Activated CD8-positive, alpha-beta memory T cell treated with anti-CD3 and anti-CD28 coated beads for 36 hours (primary cell): Measurements from ENCODE around the gene HRCT1. TPM values are rescaled to one million over a fixed set of nuclear protein-coding genes. Genes with fewer than 3 reads are reported as not detected.

ENCODE experiments used
- CTCF ChIA-PET: fragments of 350-600 bp; sonication (Branson Sonifier 250); formaldehyde crosslinking; loops from one replicate; lab custom pipeline; 2021; ENCODE audit warnings: antibody characterized with exemption; lab: Charles Lee
- POLR2A ChIA-PET: fragments of 350-600 bp; sonication (Branson Sonifier 250); formaldehyde crosslinking; loops from one replicate; lab custom pipeline; 2021; ENCODE audit warnings: antibody characterized with exemption; lab: Charles Lee
- total RNA-seq, 2 experiments: library from RNA; stranded (reverse); gene quantifications; one replicate each; pipeline ENCODE4 v1.2.3, GENCODE V29; 2021

The HRCT1 gene
- total RNA-seq, 2 experiments from 2014 or later: not detected

- CTCF ChIA-PET: no interaction called here
Observed at GRCh38 chr9:35935261-35935660, 29.3 kb downstream of the HRCT1 start.

GRCh38 chr9:35935755-35936509 lies 29.9 kb downstream of the HRCT1 start:
- ChIA-PET POLR2A (interaction anchor here (0.6 kb wide), 1 partner anchor 81 kb away, joined by 3 read pairs; no protein-coding TSS in a partner anchor), CTCF (no interaction called here)

More at GRCh38 chr9:35935261-35935660, 29.3 kb downstream of the HRCT1 start:
- POLR2A ChIA-PET: no interaction called here

- ChIA-PET CTCF (interaction anchor here (1.4 kb wide), 1 partner anchor 17 kb away, joined by 3 read pairs; no protein-coding TSS in a partner anchor), POLR2A (no interaction called here)
Observed at GRCh38 chr9:35937227-35937626, 31.2 kb downstream of the HRCT1 start.

- CTCF ChIA-PET: interaction anchor here (1.4 kb wide), 1 partner anchor 16 kb away, joined by 3 read pairs; no protein-coding TSS in a partner anchor
- POLR2A ChIA-PET: no interaction called here
Observed at GRCh38 chr9:35938474-35939356, 32.7 kb downstream of the HRCT1 start.

GRCh38 chr9:35939679-35940250 lies 33.8 kb downstream of the HRCT1 start:
- CTCF ChIA-PET: interaction anchor here (1.1 kb wide), 1 partner anchor 36 kb away, joined by 4 read pairs; no protein-coding TSS in a partner anchor
- POLR2A ChIA-PET: no interaction called here

- ChIA-PET POLR2A (interaction anchor here (0.5 kb wide), 1 partner anchor 512 kb away, joined by 4 read pairs; no protein-coding TSS in a partner anchor), CTCF (interaction anchor here (1.0 to 1.1 kb wide), 2 partner anchors 17 to 37 kb away, joined by 3 to 4 read pairs; no protein-coding TSS in a partner anchor)
Observed at GRCh38 chr9:35940458-35941407, 34.7 kb downstream of the HRCT1 start.

GRCh38 chr9:35942286-35942685 lies 36.3 kb downstream of the HRCT1 start:
- ChIA-PET POLR2A (no interaction called here), CTCF (interaction anchor here (1.3 kb wide), 1 partner anchor 13 kb away, joined by 5 read pairs; no protein-coding TSS in a partner anchor)

- ChIA-PET POLR2A (no interaction called here), CTCF (interaction anchor here (0.6 to 2.8 kb wide), 7 partner anchors 11 to 312 kb away, joined by 3 to 23 read pairs (median 5); no protein-coding TSS in a partner anchor)
Observed at GRCh38 chr9:35944173-35944572, 38.2 kb downstream of the HRCT1 start.

- ChIA-PET CTCF (interaction anchor here (0.6 to 2.8 kb wide), 7 partner anchors 12 to 311 kb away, joined by 3 to 23 read pairs (median 5); no protein-coding TSS in a partner anchor), POLR2A (interaction anchor here (0.6 kb wide), 1 partner anchor 329 kb away, joined by 3 read pairs; no protein-coding TSS in a partner anchor)
Observed at GRCh38 chr9:35944841-35945240, 38.8 kb downstream of the HRCT1 start.

- CTCF ChIA-PET: interaction anchor here (0.6 to 2.8 kb wide), 8 partner anchors 9 to 1608 kb away, joined by 3 to 23 read pairs (median 5); no protein-coding TSS in a partner anchor
- POLR2A ChIA-PET: interaction anchor here (0.6 kb wide), 1 partner anchor 328 kb away, joined by 3 read pairs; no protein-coding TSS in a partner anchor
Observed at GRCh38 chr9:35945341-35946018, 39.5 kb downstream of the HRCT1 start.

GRCh38 chr9:35948451-35948850 lies 42.4 kb downstream of the HRCT1 start:
- ChIA-PET POLR2A (no interaction called here), CTCF (no interaction called here)

- CTCF ChIA-PET: no interaction called here
- POLR2A ChIA-PET: no interaction called here
Observed at GRCh38 chr9:35948901-35949318, 42.9 kb downstream of the HRCT1 start.

- POLR2A ChIA-PET: no interaction called here
Observed at GRCh38 chr9:35951736-35952135, 45.7 kb downstream of the HRCT1 start.

GRCh38 chr9:35952526-35953191 lies 46.7 kb downstream of the HRCT1 start:
- ChIA-PET POLR2A (no interaction called here), CTCF (interaction anchor here (0.6 to 1.4 kb wide), 4 partner anchors 58 to 287 kb away, joined by 3 to 7 read pairs (median 4); partner anchors contain the start of gene ARHGEF39)

More at GRCh38 chr9:35951736-35952135, 45.7 kb downstream of the HRCT1 start:
- CTCF ChIA-PET: no interaction called here

- POLR2A ChIA-PET: no interaction called here
- CTCF ChIA-PET: interaction anchor here (0.8 to 3.8 kb wide), 14 partner anchors 9 to 211 kb away, joined by 3 to 26 read pairs (median 5); no protein-coding TSS in a partner anchor
Observed at GRCh38 chr9:35954942-35955546, 49.0 kb downstream of the HRCT1 start.

GRCh38 chr9:35956651-35957050 lies 50.6 kb downstream of the HRCT1 start:
- ChIA-PET CTCF (interaction anchor here (0.6 to 3.8 kb wide), 3 partner anchors 64 to 479 kb away, joined by 4 to 26 read pairs (median 10); no protein-coding TSS in a partner anchor), POLR2A (no interaction called here)
